Ascending aorta (tissue), 2 donors: ENCODE data around the gene YLPM1. TPM values are rescaled to one million over a fixed set of nuclear protein-coding genes. Genes with fewer than 3 reads are reported as not detected.

ENCODE experiments used
- DNase-seq, 2 donors: peaks; one replicate each; pipeline ENCODE4 v3.0.0-alpha.2; 2019; ENCODE audit warnings: low spot score in 2 of 2
- H3K27ac ChIP-seq, 2 donors: fragments of 200-600 bp; sonication (generic); one replicate each; pipeline ENCODE4 v1.5.1; 2016 to 2017; ENCODE audit warnings: mild to moderate bottlenecking in 1 of 2
- H3K27me3 ChIP-seq: fragments of 200-600 bp; sonication (generic); one replicate; pipeline ENCODE4 v1.5.1; 2017
- H3K36me3 ChIP-seq, 2 donors: fragments of 200-600 bp; sonication (generic); one replicate each; pipeline ENCODE4 v1.5.1; 2016
- H3K4me1 ChIP-seq, 2 donors: fragments of 200-600 bp; sonication (generic); one replicate each; pipeline ENCODE4 v1.5.1; 2016 to 2017; ENCODE audit warnings: mild to moderate bottlenecking in 1 of 2
- H3K4me3 ChIP-seq, 2 donors: fragments of 200-600 bp; sonication (generic); one replicate each; pipeline ENCODE4 v1.5.1; 2016 to 2017; ENCODE audit warnings: mild to moderate bottlenecking in 1 of 2
- H3K9me3 ChIP-seq, 2 donors: fragments of 200-600 bp; sonication (generic); one replicate each; pipeline ENCODE4 v1.5.1; 2016
- intact Hi-C: fragments of 100-400 bp; cut with DNase I; formaldehyde crosslinking; loops from one replicate; pipeline ENCODE4 v1.15.1; 2023
- total RNA-seq: library from RNA; depleted of rRNA; stranded (reverse); fragments of >200 nt; gene quantifications from one replicate; pipeline ENCODE4 v1.1.0, GENCODE V29; 2016
- TF ChIP-seq, protein P1 (sequence below), 3 experiments: fragments of 200-600 bp in 2 of 3; fragments of 450-650 bp in 1 of 3; sonication (generic) in 2 of 3; IDR thresholded peaks; one replicate each; pipeline ENCODE4 v1.5.1; 2016 to 2019; ENCODE audit warnings: antibody characterized with exemption in 3 of 3, mild to moderate bottlenecking in 1 of 3, moderate library complexity in 1 of 3

YLPM1 gene
- total RNA-seq, 1 donor from 2014 or later = 27.7 TPM

DNA sequence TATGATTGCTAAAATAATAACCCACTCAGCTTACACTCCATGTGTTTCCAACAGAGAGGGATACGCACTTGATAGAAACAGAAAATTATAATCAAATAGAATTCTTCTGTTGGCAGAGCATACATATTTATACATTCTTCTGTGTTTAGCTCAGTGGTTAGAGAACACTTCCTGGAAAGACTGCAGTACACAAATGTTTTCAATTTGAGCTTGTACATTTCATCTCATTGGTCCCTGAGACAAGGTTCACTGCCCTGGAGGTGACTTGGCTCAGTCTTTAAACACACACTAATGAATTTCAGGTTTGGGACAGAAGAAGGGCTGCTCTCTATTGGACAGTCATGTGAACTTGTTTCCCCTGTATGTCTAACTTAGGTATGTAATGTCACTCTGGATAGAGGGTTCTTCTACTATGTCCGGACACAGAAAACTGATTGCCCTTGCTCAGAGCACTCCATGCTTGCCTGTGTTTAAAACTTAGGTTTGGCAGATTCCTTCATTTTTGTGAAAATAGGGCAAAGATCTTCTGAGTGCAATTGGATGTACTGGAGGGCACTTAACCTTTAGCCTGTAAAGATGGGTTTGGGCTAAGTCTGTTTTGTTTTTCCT lies 89.9 kb downstream of the YLPM1 start:
- no peaks in the 10 kb centered on the region for H3K9me3 ChIP-seq
- DNase-seq = no peak
- no peaks in the 10 kb centered on the region for H3K36me3 ChIP-seq
- no peak overlapping the region for H3K4me3 ChIP-seq
- no peak overlapping the region for H3K27ac ChIP-seq
- intact Hi-C loops = no loop called here
- TF ChIP-seq, protein P1, sequence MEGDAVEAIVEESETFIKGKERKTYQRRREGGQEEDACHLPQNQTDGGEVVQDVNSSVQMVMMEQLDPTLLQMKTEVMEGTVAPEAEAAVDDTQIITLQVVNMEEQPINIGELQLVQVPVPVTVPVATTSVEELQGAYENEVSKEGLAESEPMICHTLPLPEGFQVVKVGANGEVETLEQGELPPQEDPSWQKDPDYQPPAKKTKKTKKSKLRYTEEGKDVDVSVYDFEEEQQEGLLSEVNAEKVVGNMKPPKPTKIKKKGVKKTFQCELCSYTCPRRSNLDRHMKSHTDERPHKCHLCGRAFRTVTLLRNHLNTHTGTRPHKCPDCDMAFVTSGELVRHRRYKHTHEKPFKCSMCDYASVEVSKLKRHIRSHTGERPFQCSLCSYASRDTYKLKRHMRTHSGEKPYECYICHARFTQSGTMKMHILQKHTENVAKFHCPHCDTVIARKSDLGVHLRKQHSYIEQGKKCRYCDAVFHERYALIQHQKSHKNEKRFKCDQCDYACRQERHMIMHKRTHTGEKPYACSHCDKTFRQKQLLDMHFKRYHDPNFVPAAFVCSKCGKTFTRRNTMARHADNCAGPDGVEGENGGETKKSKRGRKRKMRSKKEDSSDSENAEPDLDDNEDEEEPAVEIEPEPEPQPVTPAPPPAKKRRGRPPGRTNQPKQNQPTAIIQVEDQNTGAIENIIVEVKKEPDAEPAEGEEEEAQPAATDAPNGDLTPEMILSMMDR (IDR thresholded peaks at IDR 0.05) = no peak
- H3K27me3 ChIP-seq = no peaks in the 10 kb centered on the region
- peaks cover 0 to 12% of the 10 kb centered on the region in 2 donors for H3K4me1 ChIP-seq

GRCh38 chr14:74853581-74853980 lies 90.5 kb downstream of the YLPM1 start:
- Histone ChIP-seq H3K9me3 (no peaks in the 10 kb centered on the region), H3K27ac (no peak overlapping the region)
- intact Hi-C loops = no loop called here

DNA sequence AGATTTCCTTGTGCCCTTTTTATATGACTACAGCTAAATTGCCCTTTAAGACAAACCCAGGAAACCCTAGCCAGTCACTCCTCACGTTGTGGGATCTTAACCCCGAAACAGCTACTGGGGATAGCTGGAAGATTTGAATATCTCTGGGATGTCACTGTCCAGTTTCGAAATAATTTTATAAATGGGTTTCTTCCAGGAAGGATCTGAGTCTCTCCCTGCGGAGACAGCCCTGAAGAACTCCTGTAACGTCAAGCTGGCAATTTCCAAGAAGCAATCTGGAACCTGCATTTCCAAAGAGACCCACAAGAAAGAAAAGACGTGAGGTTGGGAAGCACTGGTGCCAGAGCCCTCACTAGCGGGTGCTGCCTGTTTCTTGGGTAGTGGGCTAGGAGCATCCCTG lies 91.9 kb downstream of the YLPM1 start:
- peaks cover 0 to 12% of the 10 kb centered on the region in 2 donors for H3K4me1 ChIP-seq
- no peak for DNase-seq
- H3K36me3 ChIP-seq = no peaks in the 10 kb centered on the region
- intact Hi-C loops = no loop called here
- H3K9me3 ChIP-seq = no peaks in the 10 kb centered on the region
- no peak overlapping the region for H3K4me3 ChIP-seq
- no peaks in the 10 kb centered on the region for H3K27me3 ChIP-seq
- H3K27ac ChIP-seq = no peak overlapping the region
- TF ChIP-seq, protein P1 (IDR thresholded peaks at IDR 0.05) = no peak

More at GRCh38 chr14:74853581-74853980, 90.5 kb downstream of the YLPM1 start:
- H3K27me3 ChIP-seq = no peaks in the 10 kb centered on the region
- H3K4me3 ChIP-seq = no peak overlapping the region
- no peak for DNase-seq
- H3K36me3 ChIP-seq = no peaks in the 10 kb centered on the region
- H3K4me1 ChIP-seq = peaks cover 0 to 12% of the 10 kb centered on the region in 2 donors
- TF ChIP-seq, protein P1 (IDR thresholded peaks at IDR 0.05) = no peak

DNA sequence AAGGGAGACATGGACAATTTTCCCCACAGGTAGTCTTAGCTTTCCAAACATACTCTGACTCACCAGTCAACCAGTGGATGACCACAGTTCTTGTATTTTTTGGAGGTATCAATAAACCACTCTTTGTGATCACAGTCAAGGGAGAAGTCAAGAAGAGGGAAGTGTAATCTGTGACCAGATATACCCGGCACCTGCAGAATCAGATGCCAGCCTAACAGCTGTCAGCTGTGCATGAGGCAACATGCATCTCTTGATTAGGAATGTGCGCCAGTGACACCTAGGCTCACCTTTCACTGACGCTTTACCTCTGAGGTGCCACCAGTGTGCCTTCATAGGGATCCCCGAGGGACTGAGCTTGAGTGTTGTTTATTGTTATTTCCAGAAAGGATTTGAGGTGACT lies 92.8 kb downstream of the YLPM1 start:
- H3K9me3 ChIP-seq = no peaks in the 10 kb centered on the region
- DNase-seq = no peak
- TF ChIP-seq, protein P1 (IDR thresholded peaks at IDR 0.05) = no peak
- H3K27me3 ChIP-seq = no peaks in the 10 kb centered on the region
- no peak overlapping the region for H3K27ac ChIP-seq
- H3K4me1 ChIP-seq = peaks cover 0 to 12% of the 10 kb centered on the region in 2 donors
- intact Hi-C loops = no loop called here
- no peak overlapping the region for H3K4me3 ChIP-seq
- no peaks in the 10 kb centered on the region for H3K36me3 ChIP-seq

DNA sequence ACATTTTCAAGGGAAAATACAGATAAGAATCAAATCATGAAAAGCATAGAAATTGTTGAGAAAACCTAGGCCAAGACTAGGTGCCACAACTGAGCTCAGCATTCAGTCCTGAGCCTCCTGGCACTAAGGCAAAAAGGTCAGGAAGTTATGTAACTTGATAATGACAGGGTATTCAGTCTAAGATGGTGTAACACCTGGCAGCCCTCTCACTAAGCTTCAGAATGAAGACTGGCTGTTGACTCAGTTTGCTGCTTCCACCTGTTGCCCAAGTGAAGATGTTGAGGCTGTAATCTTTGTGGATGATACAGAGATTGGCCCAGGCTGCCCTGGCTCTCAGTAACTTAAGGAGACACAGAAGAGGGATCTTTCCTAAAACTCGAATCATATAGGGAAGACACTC lies 93.2 kb downstream of the YLPM1 start:
- H3K9me3 ChIP-seq = no peaks in the 10 kb centered on the region
- DNase-seq = no peak
- no peak overlapping the region for H3K27ac ChIP-seq
- H3K4me1 ChIP-seq = peaks cover 0 to 12% of the 10 kb centered on the region in 2 donors
- TF ChIP-seq, protein P1 (IDR thresholded peaks at IDR 0.05) = no peak
- intact Hi-C loops = no loop called here
- no peaks in the 10 kb centered on the region for H3K27me3 ChIP-seq
- H3K36me3 ChIP-seq = no peaks in the 10 kb centered on the region
- no peak overlapping the region for H3K4me3 ChIP-seq

DNA sequence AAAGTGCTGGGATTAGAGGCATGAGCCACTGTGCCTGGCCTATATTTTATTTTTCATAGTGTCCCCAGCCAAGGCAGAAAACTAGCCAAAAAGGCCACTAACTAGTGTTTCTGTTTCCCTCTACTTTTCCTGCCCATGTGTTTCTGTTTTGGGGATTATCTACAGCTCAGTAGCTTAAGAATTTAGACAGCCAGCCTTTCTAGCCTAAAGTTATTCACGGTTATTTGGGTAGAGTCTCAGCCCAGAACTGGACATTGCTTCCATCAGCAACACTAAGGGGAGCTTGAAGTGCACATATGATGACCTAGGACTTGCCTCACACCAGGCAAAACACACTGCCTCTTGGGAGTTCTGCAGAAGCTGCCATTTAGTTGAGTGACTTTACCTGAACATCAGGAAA lies 94.9 kb downstream of the YLPM1 start:
- intact Hi-C loops = no loop called here
- Histone ChIP-seq H3K36me3 (no peaks in the 10 kb centered on the region), H3K27me3 (no peaks in the 10 kb centered on the region), H3K27ac (no peak overlapping the region), H3K9me3 (no peaks in the 10 kb centered on the region), H3K4me3 (no peak overlapping the region), H3K4me1 (peaks cover 0 to 7% of the 10 kb centered on the region in 2 donors)
- DNase-seq = no peak
- TF ChIP-seq, protein P1 (IDR thresholded peaks at IDR 0.05) = no peak
